ENCODE measurements around the gene PPP1R14D. TPM values are rescaled to one million over a fixed set of nuclear protein-coding genes. Genes with fewer than 3 reads are reported as not detected.

PPP1R14D gene
- total RNA-seq, 2 experiments from 2014 or later = not detected

DNA sequence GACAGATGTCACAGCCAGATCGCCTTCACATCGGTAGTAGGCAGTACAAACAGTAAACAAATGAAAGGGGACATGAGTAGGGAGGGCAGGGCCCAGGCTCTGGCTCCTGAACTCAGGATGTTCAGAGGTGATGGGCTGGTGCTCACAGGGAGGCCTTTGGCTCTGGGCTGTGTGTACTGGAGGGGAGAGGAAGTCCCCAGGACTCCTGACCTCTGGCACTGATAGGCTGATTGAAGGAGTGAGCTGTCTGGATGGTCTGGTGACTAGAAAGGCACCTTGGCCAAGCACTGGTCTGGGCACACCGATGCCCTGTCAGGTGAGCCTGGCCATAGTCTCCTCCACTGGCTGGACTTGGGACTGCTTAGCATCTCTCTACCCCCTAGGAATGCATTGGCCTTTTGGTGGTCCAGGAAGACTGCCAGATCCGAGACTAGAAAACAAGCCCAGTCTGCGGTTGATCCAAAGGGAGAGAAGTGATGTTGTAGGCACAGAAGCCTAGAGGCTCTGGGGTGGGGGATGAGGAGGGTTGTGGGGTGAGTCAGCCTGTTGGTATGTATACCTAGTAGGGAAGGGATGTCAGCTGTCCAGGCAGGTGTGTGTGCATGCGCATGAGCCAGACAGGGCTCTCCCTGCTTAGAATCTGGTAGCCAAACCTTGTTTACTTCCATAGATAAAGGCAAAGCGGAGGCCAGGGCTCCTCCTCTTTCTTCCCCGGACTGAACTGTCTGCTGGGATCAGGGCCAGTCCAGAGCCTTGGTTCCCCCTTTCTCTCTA, 17.2 kb upstream of the PPP1R14D start:
- peaks cover 16% of the 10 kb centered on the region for H3K27me3 Mint-ChIP-seq
- intact Hi-C loops (cut with micrococcal nuclease) = no loop called here

DNA sequence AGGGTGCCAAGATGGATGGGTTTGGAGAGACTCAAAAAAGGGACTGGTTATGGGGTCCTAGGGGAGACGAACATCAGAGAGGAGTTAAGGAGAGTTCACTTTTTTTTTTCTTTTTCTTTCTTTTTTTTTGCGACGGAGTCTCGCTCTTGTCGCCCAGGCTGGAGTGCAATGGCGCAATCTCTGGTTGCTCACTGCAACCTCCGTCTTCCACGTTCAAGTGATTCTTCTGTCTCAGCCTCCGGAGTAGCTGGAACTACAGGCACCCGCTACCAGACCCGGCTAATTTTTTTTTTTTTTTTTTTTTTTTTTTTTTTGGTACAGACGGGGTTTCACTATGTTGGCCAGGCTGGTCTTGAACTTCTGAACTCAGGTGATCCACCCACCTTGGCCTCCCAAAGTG, 16.5 kb upstream of the PPP1R14D start:
- H3K36me3 Mint-ChIP-seq (ENCODE audit: low read depth) = peaks cover 2% of the 10 kb centered on the region
- H3K27ac Mint-ChIP-seq = no peak overlapping the region
- peaks cover 11% of the 10 kb centered on the region for H3K4me1 Mint-ChIP-seq (ENCODE audit: low read depth)
- no peak for TF ChIP-seq CTCF (IDR thresholded peaks at IDR 0.05)
- ChIA-PET POLR2A (interaction anchor here (1.2 to 2.9 kb wide), 3 partner anchors 10 to 49 kb away, joined by 5 to 8 read pairs (median 6); partner anchors contain the start of gene VPS18), CTCF (interaction anchor here (1.5 to 6.3 kb wide), 6 partner anchors 13 to 165 kb away, joined by 3 to 65 read pairs (median 6); partner anchors contain the start of gene RHOV)
- no peaks in the 10 kb centered on the region for H3K9me3 Mint-ChIP-seq
- H3K4me3 Mint-ChIP-seq = peak overlapping the region; percentile 84
- peaks cover 16% of the 10 kb centered on the region for H3K27me3 Mint-ChIP-seq
- no peak for DNase-seq
- intact Hi-C loops (cut with micrococcal nuclease) = no loop called here
- no peak for ATAC-seq

More for the DNA sequence above, 17.2 kb upstream of the PPP1R14D start:
- ATAC-seq (no peak), DNase-seq (no peak)
- Mint-ChIP-seq H3K36me3 (ENCODE audit: low read depth) (peaks cover 2% of the 10 kb centered on the region), H3K27ac (no peak overlapping the region), H3K4me1 (ENCODE audit: low read depth) (peaks cover 11% of the 10 kb centered on the region), H3K9me3 (no peaks in the 10 kb centered on the region), H3K4me3 (peak overlapping the region; percentile 84)
- no peak for TF ChIP-seq CTCF (IDR thresholded peaks at IDR 0.05)
- ChIA-PET POLR2A (interaction anchor here (1.0 to 2.9 kb wide), 2 partner anchors 9 to 27 kb away, joined by 5 to 8 read pairs; no protein-coding TSS in a partner anchor), CTCF (interaction anchor here (2.8 to 6.3 kb wide), 3 partner anchors 12 to 58 kb away, joined by 6 to 65 read pairs (median 9); partner anchors contain the start of gene RHOV)

- peak; percentile 45 for ATAC-seq
- Mint-ChIP-seq H3K36me3 (ENCODE audit: low read depth) (peaks cover 2% of the 10 kb centered on the region), H3K9me3 (no peaks in the 10 kb centered on the region), H3K27me3 (peaks cover 16% of the 10 kb centered on the region), H3K4me1 (ENCODE audit: low read depth) (peaks cover 11% of the 10 kb centered on the region), H3K27ac (no peak overlapping the region), H3K4me3 (peak overlapping the region; percentile 84)
- POLR2A ChIA-PET = interaction anchor here (1.2 to 2.9 kb wide), 4 partner anchors 10 to 49 kb away, joined by 4 to 8 read pairs (median 6); partner anchors contain the start of gene VPS18
- DNase-seq = peak; percentile 61
- CTCF ChIA-PET = interaction anchor here (1.4 to 6.3 kb wide), 7 partner anchors 13 to 165 kb away, joined by 3 to 65 read pairs (median 6); partner anchors contain the start of genes RHOV and VPS18
- no peak for TF ChIP-seq CTCF (IDR thresholded peaks at IDR 0.05)
- intact Hi-C loops (cut with micrococcal nuclease) = no loop called here
Measured at GRCh38 chr15:40844696-40845030, 16.2 kb upstream of the PPP1R14D start.

DNA sequence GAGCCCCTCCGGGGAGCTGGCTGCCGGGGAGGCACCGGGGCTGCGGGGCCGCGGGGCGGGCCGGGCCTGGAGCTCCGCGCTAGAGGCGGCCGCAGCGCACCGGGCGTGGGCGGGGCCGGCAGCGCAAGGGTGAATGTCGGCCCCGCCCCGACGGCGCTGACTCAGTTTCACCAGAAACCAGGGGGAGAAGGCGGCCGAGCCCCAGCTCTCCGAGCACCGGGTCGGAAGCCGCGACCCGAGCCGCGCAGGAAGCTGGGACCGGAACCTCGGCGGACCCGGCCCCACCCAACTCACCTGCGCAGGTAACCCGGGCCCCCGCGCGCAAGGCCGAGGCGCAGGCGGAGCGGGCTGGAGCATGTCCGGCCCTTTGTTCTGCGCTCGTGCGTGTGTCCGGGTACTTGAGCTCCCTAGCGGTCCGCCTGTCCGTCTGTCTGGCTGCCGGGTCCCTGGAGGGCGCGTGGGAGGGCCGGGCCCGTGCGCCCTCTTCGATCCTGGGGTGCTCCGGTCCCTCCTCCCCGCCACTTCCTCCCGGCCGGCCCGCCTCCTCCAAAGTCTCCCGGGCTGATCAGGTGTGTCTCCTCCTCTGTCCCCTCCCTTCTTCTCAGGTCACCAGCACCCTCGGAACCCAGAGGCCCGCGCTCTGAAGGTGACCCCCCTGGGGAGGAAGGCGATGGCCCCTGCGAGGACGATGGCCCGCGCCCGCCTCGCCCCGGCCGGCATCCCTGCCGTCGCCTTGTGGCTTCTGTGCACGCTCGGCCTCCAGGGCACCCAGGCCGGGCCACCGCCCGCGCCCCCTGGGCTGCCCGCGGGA, 15.6 kb upstream of the PPP1R14D start, which contains the start of gene SPINT1:
Gene SPINT1 (plus strand): TSS at position 164 of the 811 bp plus-strand sequence. CDS start 507 bp downstream, at position 671.
- Mint-ChIP-seq H3K27me3 (peaks cover 16% of the 10 kb centered on the region), H3K9me3 (no peaks in the 10 kb centered on the region), H3K27ac (no peak within 1 kb of the TSS), H3K4me1 (ENCODE audit: low read depth) (peaks cover 11% of the 10 kb centered on the region), H3K4me3 (peak within 1 kb of the TSS; percentile 84), H3K36me3 (ENCODE audit: low read depth) (peaks cover 2% of the 10 kb centered on the region)
- ChIA-PET POLR2A (interaction anchor here (1.1 to 2.9 kb wide), 5 partner anchors 10 to 141 kb away, joined by 3 to 8 read pairs (median 5); partner anchors contain the start of gene VPS18), CTCF (interaction anchor here (1.1 to 6.3 kb wide), 9 partner anchors 14 to 164 kb away, joined by 3 to 65 read pairs (median 6); partner anchors contain the start of genes C15orf62, RHOV and VPS18)
- ATAC-seq = peak; percentile 86
- DNase-seq = peak; percentile 86
- no peak for TF ChIP-seq CTCF (IDR thresholded peaks at IDR 0.05)
- intact Hi-C loops (cut with micrococcal nuclease) = no loop called here
